Neutrophil (primary cell): ENCODE measurements around the gene PTPRG.

Source experiments
- H3K27ac ChIP-seq: fragments of 200-600 bp; sonication (generic); 2 replicates; pipeline ENCODE4 v1.5.1; 2016; ENCODE audit warnings: mild to moderate bottlenecking, moderate library complexity
- H3K27me3 ChIP-seq: fragments of 200-600 bp; sonication (generic); 2 replicates; pipeline ENCODE4 v1.6.0; 2016; ENCODE audit warnings: mild to moderate bottlenecking
- H3K36me3 ChIP-seq: fragments of 200-600 bp; sonication (generic); 2 replicates; pipeline ENCODE4 v1.5.1; 2017
- H3K4me1 ChIP-seq, 2 experiments: fragments of 200-600 bp in 1 of 2; sonication (generic) in 1 of 2; 1 replicate in 1 of 2; 2 replicates in 1 of 2; pipeline versions ENCODE4 v1.5.1 to v1.6.1; 2013 to 2016; ENCODE audit warnings: low read depth in 1 of 2, low read length in 1 of 2, mild to moderate bottlenecking in 1 of 2, moderate library complexity in 1 of 2; ENCODE audit not compliant: control insufficient read depth in 1 of 2, insufficient read depth in 1 of 2
- H3K4me3 ChIP-seq, 2 experiments: fragments of 200-600 bp in 1 of 2; sonication (generic) in 1 of 2; 1 replicate in 1 of 2; 2 replicates in 1 of 2; pipeline ENCODE4 v1.5.1; 2013 to 2016; ENCODE audit warnings: low read depth in 1 of 2, low read length in 1 of 2, mild to moderate bottlenecking in 1 of 2, moderate library complexity in 1 of 2
- H3K9me3 ChIP-seq: fragments of 200-600 bp; sonication (generic); 2 replicates; pipeline ENCODE4 v1.5.1; 2016
- TF ChIP-seq, protein P1 (sequence below): fragments of 200-600 bp; sonication (generic); IDR thresholded peaks from 2 replicates; pipeline ENCODE4 v1.5.1; 2016; ENCODE audit warnings: antibody characterized with exemption

The PTPRG gene

DNA sequence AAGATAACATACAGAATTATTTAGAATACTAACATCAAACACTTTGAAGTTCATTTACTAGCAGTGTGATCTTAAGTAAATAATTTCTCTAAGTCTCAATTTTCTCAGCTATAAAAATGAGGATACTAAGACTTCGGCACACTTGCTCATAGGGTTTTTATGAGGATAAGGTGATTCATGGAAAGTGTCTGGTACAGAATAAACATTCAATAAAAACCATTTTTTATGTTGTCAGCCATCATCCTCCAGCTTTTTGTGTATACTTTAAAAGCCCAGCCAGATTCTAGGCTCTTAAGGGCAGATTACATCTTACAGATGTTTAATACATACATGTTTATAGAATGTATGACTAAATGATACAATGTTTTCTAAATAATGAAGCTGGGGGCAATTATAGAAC, 755.2 kb downstream of the PTPRG start:
- H3K4me3 ChIP-seq, result no peak overlapping the region
- no peak overlapping the region for H3K27ac ChIP-seq
- TF ChIP-seq, protein P1, sequence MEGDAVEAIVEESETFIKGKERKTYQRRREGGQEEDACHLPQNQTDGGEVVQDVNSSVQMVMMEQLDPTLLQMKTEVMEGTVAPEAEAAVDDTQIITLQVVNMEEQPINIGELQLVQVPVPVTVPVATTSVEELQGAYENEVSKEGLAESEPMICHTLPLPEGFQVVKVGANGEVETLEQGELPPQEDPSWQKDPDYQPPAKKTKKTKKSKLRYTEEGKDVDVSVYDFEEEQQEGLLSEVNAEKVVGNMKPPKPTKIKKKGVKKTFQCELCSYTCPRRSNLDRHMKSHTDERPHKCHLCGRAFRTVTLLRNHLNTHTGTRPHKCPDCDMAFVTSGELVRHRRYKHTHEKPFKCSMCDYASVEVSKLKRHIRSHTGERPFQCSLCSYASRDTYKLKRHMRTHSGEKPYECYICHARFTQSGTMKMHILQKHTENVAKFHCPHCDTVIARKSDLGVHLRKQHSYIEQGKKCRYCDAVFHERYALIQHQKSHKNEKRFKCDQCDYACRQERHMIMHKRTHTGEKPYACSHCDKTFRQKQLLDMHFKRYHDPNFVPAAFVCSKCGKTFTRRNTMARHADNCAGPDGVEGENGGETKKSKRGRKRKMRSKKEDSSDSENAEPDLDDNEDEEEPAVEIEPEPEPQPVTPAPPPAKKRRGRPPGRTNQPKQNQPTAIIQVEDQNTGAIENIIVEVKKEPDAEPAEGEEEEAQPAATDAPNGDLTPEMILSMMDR, result no peak
- H3K9me3 ChIP-seq, result no peaks in the 10 kb centered on the region
- H3K36me3 ChIP-seq, result no peaks in the 10 kb centered on the region
- peaks cover 40% of the 10 kb centered on the region for H3K27me3 ChIP-seq
- no peaks in the 10 kb centered on the region for H3K4me1 ChIP-seq

GRCh38 chr3:62318365-62318751, 757.0 kb downstream of the PTPRG start:
- Histone ChIP-seq H3K4me1 (no peaks in the 10 kb centered on the region), H3K36me3 (no peaks in the 10 kb centered on the region), H3K27me3 (peaks cover 40% of the 10 kb centered on the region), H3K4me3 (no peak overlapping the region), H3K9me3 (no peaks in the 10 kb centered on the region), H3K27ac (no peak overlapping the region)
- TF ChIP-seq, protein P1, result no peak

DNA sequence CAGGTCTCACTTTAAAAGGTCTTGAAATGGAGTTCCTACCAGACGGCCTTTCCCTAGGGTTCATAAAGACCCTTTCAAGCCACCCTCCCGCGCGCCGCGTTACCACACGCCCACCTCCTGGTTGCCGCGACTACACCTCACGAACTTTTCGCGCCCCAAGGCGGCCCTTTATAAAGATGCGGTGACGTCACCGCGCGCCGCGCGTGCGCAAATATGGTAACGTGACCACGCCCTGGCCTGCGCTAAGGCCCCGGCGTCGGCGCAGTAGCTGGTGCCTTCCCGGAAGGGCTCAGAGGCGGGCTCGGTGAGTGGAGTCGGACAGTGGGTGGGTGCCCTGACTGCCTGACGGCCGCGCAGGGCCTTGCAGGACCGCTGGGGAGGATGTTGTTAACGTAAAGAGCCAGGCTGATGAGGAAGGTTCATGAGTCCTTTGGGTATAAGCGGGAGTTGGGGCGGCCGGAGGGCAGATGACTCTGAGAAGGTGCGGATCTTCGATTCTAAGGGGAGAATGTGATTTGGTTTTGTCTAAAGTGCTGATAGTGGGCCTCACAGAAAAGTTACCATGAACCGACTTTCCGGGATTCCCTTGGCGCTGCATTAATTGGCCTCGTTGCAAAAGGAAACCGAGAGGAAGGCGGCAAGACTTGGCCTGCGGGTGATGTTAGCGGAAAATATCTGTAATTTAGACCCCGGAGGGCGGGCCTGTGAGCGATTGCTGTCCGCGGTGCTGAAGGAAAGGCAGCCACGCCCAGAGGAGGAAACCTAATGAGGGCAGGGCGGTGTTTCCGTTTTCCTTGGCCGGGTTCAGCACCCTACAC, 757.6 kb downstream of the PTPRG start:
- Histone ChIP-seq H3K9me3 (no peaks in the 10 kb centered on the region), H3K4me1 (no peaks in the 10 kb centered on the region), H3K36me3 (no peaks in the 10 kb centered on the region), H3K27ac (no peak overlapping the region), H3K27me3 (peaks cover 40% of the 10 kb centered on the region), H3K4me3 (no peak overlapping the region)
- TF ChIP-seq, protein P1, result no peak

- Histone ChIP-seq H3K4me1 (no peaks in the 10 kb centered on the region), H3K27me3 (peaks cover 40% of the 10 kb centered on the region), H3K4me3 (no peak overlapping the region), H3K27ac (no peak overlapping the region), H3K9me3 (no peaks in the 10 kb centered on the region), H3K36me3 (no peaks in the 10 kb centered on the region)
- TF ChIP-seq, protein P1, result no peak
These were observed 758.3 kb downstream of the PTPRG start for GRCh38 chr3:62319570-62320243.

- Histone ChIP-seq H3K27ac (no peak overlapping the region), H3K36me3 (no peaks in the 10 kb centered on the region), H3K4me1 (no peaks in the 10 kb centered on the region), H3K4me3 (no peak overlapping the region), H3K9me3 (no peaks in the 10 kb centered on the region), H3K27me3 (peaks cover 19% of the 10 kb centered on the region)
- TF ChIP-seq, protein P1, result no peak
These were observed 761.9 kb downstream of the PTPRG start for GRCh38 chr3:62323241-62323640.
